Prostate gland (tissue), 2 donors: Measurements from ENCODE around the gene RAB40C. TPM values are rescaled to one million over a fixed set of nuclear protein-coding genes. Genes with fewer than 3 reads are reported as not detected.

Experiments used
- DNase-seq: peaks from one replicate; pipeline ENCODE4 v3.0.0-alpha.2; 2019; ENCODE audit warnings: low spot score
- H3K27ac ChIP-seq, 2 donors: fragments of 200-600 bp; sonication (generic); 2 replicates each; pipeline ENCODE4 v1.5.1; 2017 to 2019
- H3K27me3 ChIP-seq: fragments of 200-600 bp; sonication (generic); replicated peaks from 2 replicates; pipeline ENCODE4 v1.5.1; 2019; ENCODE audit not compliant: insufficient read depth
- H3K36me3 ChIP-seq, 2 donors: fragments of 200-600 bp; sonication (generic); 1 replicate in 1 of 2; 2 replicates in 1 of 2; pipeline versions ENCODE4 v1.5.1 to v1.8.1; 2017 to 2019
- H3K4me1 ChIP-seq: fragments of 200-600 bp; sonication (generic); replicated peaks from 2 replicates; pipeline ENCODE4 v1.5.1; 2019
- H3K4me3 ChIP-seq, 2 donors: fragments of 200-600 bp; sonication (generic); 2 replicates each; pipeline ENCODE4 v1.5.1; 2017 to 2019
- H3K9me3 ChIP-seq: fragments of 200-600 bp; sonication (generic); 2 replicates; pipeline ENCODE4 v1.5.1; 2017
- CTCF ChIP-seq, 4 experiments: fragments of 200-600 bp in 2 of 4; fragments of 450-650 bp in 2 of 4; sonication (generic) in 2 of 4; IDR thresholded peaks; 1 replicate in 3 of 4; 2 replicates in 1 of 4; pipeline ENCODE4 v1.5.1; 2016 to 2019; ENCODE audit warnings: antibody characterized with exemption in 4 of 4, mild to moderate bottlenecking in 2 of 4, moderate library complexity in 2 of 4
- POLR2A ChIP-seq: fragments of 450-650 bp; IDR thresholded peaks from one replicate; pipeline ENCODE4 v1.6.1; 2016; ENCODE audit warnings: antibody characterized with exemption, mild to moderate bottlenecking
- POLR2AphosphoS5 ChIP-seq: sonication (generic); formaldehyde crosslinking; IDR thresholded peaks from one replicate; pipeline ENCODE4 v1.6.1; 2017; ENCODE audit warnings: antibody characterized with exemption
- WGBS: methylation state at CpG from one replicate; pipeline ENCODE4 v1.1.5; 2018; 5-methylcytosine and 5-hydroxymethylcytosine counted together
- intact Hi-C: fragments of 100-400 bp; cut with DNase I; formaldehyde crosslinking; loops from one replicate; pipeline ENCODE4 v1.14.2; 2022
- total RNA-seq, 2 donors: library from RNA; depleted of rRNA; stranded (reverse); fragments of >200 nt; gene quantifications; one replicate each; pipeline ENCODE4 v1.1.0, GENCODE V29; 2016

The RAB40C gene
- total RNA-seq, 2 donors from 2014 or later = 41.8 to 68.0 TPM

- TF ChIP-seq POLR2AphosphoS5 (no peak), CTCF (IDR thresholded peaks at IDR 0.05) (no peak), POLR2A (no peak)
- Histone ChIP-seq H3K27me3 (no peaks in the 10 kb centered on the region), H3K9me3 (no peaks in the 10 kb centered on the region), H3K36me3 (no peaks in the 10 kb centered on the region), H3K4me3 (peak within 1 kb of the TSS in 1 of 2 donors; percentile 11), H3K4me1 (no peaks in the 10 kb centered on the region), H3K27ac (peak within 1 kb of the TSS in 1 of 2 donors; percentile 43)
- WGBS = 22% methylated on average over 25 of the region's 26 CpGs
- peak; percentile 53 for DNase-seq
- intact Hi-C loops = no loop called here
Measured at GRCh38 chr16:566475-567372, 23.1 kb upstream of the RAB40C start, which contains the start of gene NHLRC4. Gene NHLRC4 (plus strand): TSS chr16:567005. CDS start chr16:568048, 1,043 bp downstream.

- Histone ChIP-seq H3K4me3 (no peak overlapping the region), H3K36me3 (no peaks in the 10 kb centered on the region), H3K27me3 (no peaks in the 10 kb centered on the region), H3K4me1 (no peaks in the 10 kb centered on the region), H3K9me3 (no peaks in the 10 kb centered on the region), H3K27ac (peak overlapping the region in 1 of 2 donors; percentile 43)
- TF ChIP-seq POLR2AphosphoS5 = no peak
- no peak for TF ChIP-seq CTCF (IDR thresholded peaks at IDR 0.05)
- no peak for TF ChIP-seq POLR2A
- WGBS = 91% methylated on average over 23 of the region's 35 CpGs
- intact Hi-C loops = no loop called here
- no peak for DNase-seq
Measured at GRCh38 chr16:567373-568256, 22.3 kb upstream of the RAB40C start.

GRCh38 chr16:568401-569258 is 21.2 kb upstream of the RAB40C start:
- intact Hi-C loops = no loop called here
- DNase-seq = no peak
- H3K27ac ChIP-seq = peak overlapping the region in 1 of 2 donors; percentile 71
- peak overlapping the region; percentile 84 to 94 for H3K4me3 ChIP-seq
- H3K36me3 ChIP-seq = no peaks in the 10 kb centered on the region
- no peaks in the 10 kb centered on the region for H3K9me3 ChIP-seq
- no peaks in the 10 kb centered on the region for H3K27me3 ChIP-seq
- WGBS = 52% methylated on average over 10 of the region's 11 CpGs
- TF ChIP-seq CTCF (IDR thresholded peaks at IDR 0.05) (no peak), POLR2A (no peak), POLR2AphosphoS5 (no peak)
- H3K4me1 ChIP-seq = no peaks in the 10 kb centered on the region

GRCh38 chr16:569445-570254 is 20.2 kb upstream of the RAB40C start, which contains the start of gene PIGQ:
Gene PIGQ (plus strand): TSS chr16:569968. CDS start chr16:574075, 4,107 bp downstream.
- peak within 1 kb of the TSS; percentile 71 for H3K27ac ChIP-seq
- 3% methylated on average over 35 of the region's 87 CpGs for WGBS
- TF ChIP-seq CTCF (IDR thresholded peaks at IDR 0.05) = no peak
- no peak for TF ChIP-seq POLR2AphosphoS5
- no peak for TF ChIP-seq POLR2A
- peak within 1 kb of the TSS; percentile 84 to 94 for H3K4me3 ChIP-seq
- intact Hi-C loops = no loop called here
- no peaks in the 10 kb centered on the region for H3K9me3 ChIP-seq
- peak; percentile 40 for DNase-seq
- H3K36me3 ChIP-seq = peaks cover 3 to 7% of the 10 kb centered on the region in 2 donors
- no peaks in the 10 kb centered on the region for H3K27me3 ChIP-seq
- H3K4me1 ChIP-seq = no peaks in the 10 kb centered on the region
